ENCODE results near the gene DIO1. TPM values are rescaled to one million over a fixed set of nuclear protein-coding genes. Genes with fewer than 3 reads are reported as not detected.

The DIO1 gene
- total RNA-seq, 1 experiment from 2014 or later, result 0.28 TPM

- in situ Hi-C loops (cut with HindIII; ENCODE audit: low pct_unique_long_range_greater_than_20kb, low sequenced_read_pairs) (no loop called here), intact Hi-C loops (cut with micrococcal nuclease; ENCODE audit: unreplicated experiment) (no loop called here)
- Histone ChIP-seq H3K4me1 (ENCODE audit: control insufficient read depth, insufficient read depth, low read length) (no peaks in the 10 kb centered on the region), H3K27ac (ENCODE audit: low read length) (no peak overlapping the region), H3K36me3 (ENCODE audit: control insufficient read depth, insufficient read depth, low read length) (no peaks in the 10 kb centered on the region), H3K9me3 (ENCODE audit: control insufficient read depth, insufficient read depth, low read depth, low read length) (peaks cover 15% of the 10 kb centered on the region; the same call in 1 of the 2 replicates), H3K4me3 (ENCODE audit: low read depth in 2 of 2, low read length in 2 of 2) (no peak overlapping the region), H3K27me3 (ENCODE audit: control insufficient read depth, insufficient read depth, low read length) (no peaks in the 10 kb centered on the region)
- ATAC-seq, result no peak
- ChIA-PET CTCF (interaction anchor here (0.6 kb wide), 1 partner anchor 55 kb away, joined by 5 read pairs; no protein-coding TSS in a partner anchor), POLR2A (interaction anchor here (0.6 to 1.0 kb wide), 2 partner anchors 10 to 555 kb away, joined by 3 to 7 read pairs; no protein-coding TSS in a partner anchor)
- TF ChIP-seq TCF7L2 (IDR thresholded peaks at IDR 0.05; ENCODE audit: low read depth, low read length) (no peak), POLR2AphosphoS5 (IDR thresholded peaks at IDR 0.05; ENCODE audit: low read depth, low read length) (no peak), SIN3A (IDR thresholded peaks at IDR 0.05; ENCODE audit: borderline replicate concordance, insufficient read depth, low read depth, low read length) (no peak), CTCF (IDR thresholded peaks at IDR 0.05) (no peak), REST (IDR thresholded peaks at IDR 0.05; ENCODE audit: insufficient read depth in 1 of 2, low read depth in 2 of 2, low read length in 1 of 2) (no peak)
- no peak for DNase-seq (ENCODE audit: low read depth, low spot score)
- BruUV-seq (replicated peaks), result no TSS peak
These were observed 40.3 kb downstream of the DIO1 start for GRCh38 chr1:53934170-53934765.

- intact Hi-C loops (cut with micrococcal nuclease; ENCODE audit: unreplicated experiment) (no loop called here), in situ Hi-C loops (cut with HindIII; ENCODE audit: low pct_unique_long_range_greater_than_20kb, low sequenced_read_pairs) (no loop called here)
- H3K36me3 ChIP-seq (ENCODE audit: control insufficient read depth, insufficient read depth, low read length), result no peaks in the 10 kb centered on the region
- H3K4me3 ChIP-seq (ENCODE audit: low read depth in 2 of 2, low read length in 2 of 2), result no peak overlapping the region
- no peaks in the 10 kb centered on the region for H3K27me3 ChIP-seq (ENCODE audit: control insufficient read depth, insufficient read depth, low read length)
- DNase-seq (ENCODE audit: low read depth, low spot score), result no peak
- H3K27ac ChIP-seq (ENCODE audit: low read length), result no peak overlapping the region
- TF ChIP-seq TCF7L2 (IDR thresholded peaks at IDR 0.05; ENCODE audit: low read depth, low read length) (no peak), SIN3A (IDR thresholded peaks at IDR 0.05; ENCODE audit: borderline replicate concordance, insufficient read depth, low read depth, low read length) (no peak), REST (IDR thresholded peaks at IDR 0.05; ENCODE audit: insufficient read depth in 1 of 2, low read depth in 2 of 2, low read length in 1 of 2) (no peak), CTCF (IDR thresholded peaks at IDR 0.05) (no peak), POLR2AphosphoS5 (IDR thresholded peaks at IDR 0.05; ENCODE audit: low read depth, low read length) (no peak)
- ATAC-seq, result no peak
- CTCF ChIA-PET, result no interaction called here
- no TSS peak for BruUV-seq (replicated peaks)
- peaks cover 15% of the 10 kb centered on the region; the same call in 1 of the 2 replicates for H3K9me3 ChIP-seq (ENCODE audit: control insufficient read depth, insufficient read depth, low read depth, low read length)
- POLR2A ChIA-PET, result no interaction called here
- H3K4me1 ChIP-seq (ENCODE audit: control insufficient read depth, insufficient read depth, low read length), result no peaks in the 10 kb centered on the region
These were observed 42.4 kb downstream of the DIO1 start for GRCh38 chr1:53936430-53936829.

Data from Panc1 (cell line).